MM.1S (cell line): ENCODE results near the gene ZMYM4.

Source experiments
- DNase-seq: peaks from one replicate; pipeline ENCODE4 v3.0.0-alpha.2; 2015
- H2AFZ ChIP-seq: fragments of 300-600 bp; sonication (generic); 2 replicates; pipeline ENCODE4 v1.6.0; 2016; ENCODE audit warnings: antibody characterized with exemption, low read length
- H3F3A ChIP-seq: fragments of 300-600 bp; sonication (generic); 2 replicates; pipeline ENCODE4 v1.6.1; 2016; ENCODE audit warnings: mild to moderate bottlenecking, antibody characterized with exemption, low read length, moderate library complexity, mixed read lengths; ENCODE audit not compliant: insufficient read depth
- H3K27ac ChIP-seq: fragments of 300-600 bp; sonication (generic); 2 replicates; pipeline ENCODE4 v1.5.1; 2016; ENCODE audit warnings: mild to moderate bottlenecking, low read length
- H3K27me3 ChIP-seq: fragments of 300-600 bp; sonication (generic); replicated peaks from 2 replicates; pipeline ENCODE4 v1.6.0; 2016; ENCODE audit warnings: low read length; ENCODE audit not compliant: insufficient read depth
- H3K36me3 ChIP-seq: fragments of 300-600 bp; sonication (generic); replicated peaks from 2 replicates; pipeline ENCODE4 v1.6.1; 2016; ENCODE audit warnings: mild to moderate bottlenecking, low read length, mixed read lengths; ENCODE audit not compliant: insufficient read depth
- H3K4me1 ChIP-seq: fragments of 300-600 bp; sonication (generic); 2 replicates; pipeline ENCODE4 v1.6.1; 2016; ENCODE audit warnings: low read length, mixed read lengths
- H3K4me2 ChIP-seq: fragments of 300-600 bp; sonication (generic); 2 replicates; pipeline ENCODE4 v1.6.0; 2016; ENCODE audit warnings: low read depth, low read length
- H3K4me3 ChIP-seq: fragments of 300-600 bp; sonication (generic); 2 replicates; pipeline ENCODE4 v1.5.1; 2016; ENCODE audit warnings: low read length, mixed read lengths
- H3K79me2 ChIP-seq: fragments of 300-600 bp; sonication (generic); 2 replicates; pipeline ENCODE4 v1.6.1; 2016; ENCODE audit warnings: mixed run types, low read length, mixed read lengths
- H3K9ac ChIP-seq: fragments of 300-600 bp; sonication (generic); 2 replicates; pipeline ENCODE4 v1.6.1; 2016; ENCODE audit warnings: low read length, mixed read lengths
- H3K9me2 ChIP-seq: fragments of 300-600 bp; sonication (generic); replicated peaks from 2 replicates; pipeline ENCODE4 v1.6.1; 2016; ENCODE audit warnings: mild to moderate bottlenecking, low read length, mixed read lengths; ENCODE audit not compliant: insufficient read depth
- H3K9me3 ChIP-seq: fragments of 300-600 bp; sonication (generic); replicated peaks from 2 replicates; pipeline ENCODE4 v1.6.1; 2016; ENCODE audit warnings: mild to moderate bottlenecking, low read length, mixed read lengths; ENCODE audit not compliant: insufficient read depth
- H4K20me1 ChIP-seq: fragments of 300-600 bp; sonication (generic); 2 replicates; pipeline ENCODE4 v1.6.1; 2016; ENCODE audit warnings: mild to moderate bottlenecking, low read length, moderate library complexity, mixed read lengths; ENCODE audit not compliant: insufficient read depth
- EZH2 ChIP-seq: fragments of 300-600 bp; sonication (generic); optimal IDR thresholded peaks from 2 replicates; pipeline ENCODE3; 2017; ENCODE audit warnings: low read depth, mild to moderate bottlenecking, antibody characterized with exemption, low read length, mixed read lengths
- EZH2phosphoT487 ChIP-seq: fragments of 300-600 bp; sonication (generic); IDR thresholded peaks from 2 replicates; pipeline ENCODE4 v1.6.1; 2018; ENCODE audit warnings: antibody characterized with exemption, low read length
- TF ChIP-seq, protein P1 (sequence below): fragments of 300-600 bp; sonication (generic); IDR thresholded peaks from 2 replicates; pipeline ENCODE4 v1.5.1; 2016; ENCODE audit warnings: antibody characterized with exemption, low read length, mixed read lengths

ZMYM4 gene

GRCh38 chr1:35268282-35269200 is at the start of gene ZMYM4:
TSS of gene ZMYM4 (plus strand) at chr1:35268709. CDS start at chr1:35269047, 338 bp downstream.
- H3K4me3 ChIP-seq, result peak within 1 kb of the TSS; percentile 78
- peak within 1 kb of the TSS; percentile 84 for H3K9ac ChIP-seq
- H3K79me2 ChIP-seq, result peaks cover 47% of the 10 kb centered on the region
- H3K36me3 ChIP-seq, result no peaks in the 10 kb centered on the region
- no peaks in the 10 kb centered on the region for H3K27me3 ChIP-seq
- no peak for TF ChIP-seq EZH2phosphoT487
- no peak for TF ChIP-seq EZH2
- TF ChIP-seq, protein P1, sequence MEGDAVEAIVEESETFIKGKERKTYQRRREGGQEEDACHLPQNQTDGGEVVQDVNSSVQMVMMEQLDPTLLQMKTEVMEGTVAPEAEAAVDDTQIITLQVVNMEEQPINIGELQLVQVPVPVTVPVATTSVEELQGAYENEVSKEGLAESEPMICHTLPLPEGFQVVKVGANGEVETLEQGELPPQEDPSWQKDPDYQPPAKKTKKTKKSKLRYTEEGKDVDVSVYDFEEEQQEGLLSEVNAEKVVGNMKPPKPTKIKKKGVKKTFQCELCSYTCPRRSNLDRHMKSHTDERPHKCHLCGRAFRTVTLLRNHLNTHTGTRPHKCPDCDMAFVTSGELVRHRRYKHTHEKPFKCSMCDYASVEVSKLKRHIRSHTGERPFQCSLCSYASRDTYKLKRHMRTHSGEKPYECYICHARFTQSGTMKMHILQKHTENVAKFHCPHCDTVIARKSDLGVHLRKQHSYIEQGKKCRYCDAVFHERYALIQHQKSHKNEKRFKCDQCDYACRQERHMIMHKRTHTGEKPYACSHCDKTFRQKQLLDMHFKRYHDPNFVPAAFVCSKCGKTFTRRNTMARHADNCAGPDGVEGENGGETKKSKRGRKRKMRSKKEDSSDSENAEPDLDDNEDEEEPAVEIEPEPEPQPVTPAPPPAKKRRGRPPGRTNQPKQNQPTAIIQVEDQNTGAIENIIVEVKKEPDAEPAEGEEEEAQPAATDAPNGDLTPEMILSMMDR, result peak; percentile 11; the same call in 1 of the 2 replicates
- no peaks in the 10 kb centered on the region for H3K9me2 ChIP-seq
- H2AFZ ChIP-seq, result peak within 1 kb of the TSS; percentile 78
- H3K9me3 ChIP-seq, result no peaks in the 10 kb centered on the region
- H4K20me1 ChIP-seq, result no peaks in the 10 kb centered on the region
- no peak within 1 kb of the TSS for H3K27ac ChIP-seq
- H3K4me1 ChIP-seq, result peaks cover 21% of the 10 kb centered on the region
- peaks cover 14% of the 10 kb centered on the region; the same call in 1 of the 2 replicates for H3F3A ChIP-seq
- H3K4me2 ChIP-seq, result peak within 1 kb of the TSS; percentile 89
- peak; percentile 96 for DNase-seq

- Histone ChIP-seq H3K9me3 (no peaks in the 10 kb centered on the region), H3K4me3 (no peak overlapping the region), H3K27me3 (no peaks in the 10 kb centered on the region), H3K79me2 (no peaks in the 10 kb centered on the region), H2AFZ (no peak overlapping the region), H3K9ac (no peak overlapping the region), H3K9me2 (no peaks in the 10 kb centered on the region), H3F3A (no peaks in the 10 kb centered on the region), H3K4me1 (no peaks in the 10 kb centered on the region), H3K4me2 (no peak overlapping the region), H3K36me3 (no peaks in the 10 kb centered on the region), H3K27ac (no peak overlapping the region), H4K20me1 (no peaks in the 10 kb centered on the region)
- TF ChIP-seq, protein P1, result peak; percentile 39
- no peak for TF ChIP-seq EZH2phosphoT487
- peak; percentile 21 for DNase-seq
Observed at GRCh38 chr1:35220976-35221375, 47.5 kb upstream of the ZMYM4 start.

GRCh38 chr1:35222322-35223083 is 46.0 kb upstream of the ZMYM4 start:
- DNase-seq, result no peak
- Histone ChIP-seq H3K4me1 (no peaks in the 10 kb centered on the region), H3K4me3 (no peak overlapping the region), H3K27ac (no peak overlapping the region), H4K20me1 (no peaks in the 10 kb centered on the region), H2AFZ (0 out of 2 replicates have a peak overlapping the region, but pooled peaks have one; percentile 35), H3K36me3 (no peaks in the 10 kb centered on the region), H3K4me2 (no peak overlapping the region), H3K9me2 (no peaks in the 10 kb centered on the region), H3K9ac (no peak overlapping the region), H3K27me3 (no peaks in the 10 kb centered on the region), H3K79me2 (no peaks in the 10 kb centered on the region), H3K9me3 (no peaks in the 10 kb centered on the region), H3F3A (no peaks in the 10 kb centered on the region)
- TF ChIP-seq EZH2phosphoT487 (no peak), EZH2 (no peak)
- TF ChIP-seq, protein P1, result no peak
